Measurements from ENCODE around the gene SYNGAP1.

The SYNGAP1 gene

DNA sequence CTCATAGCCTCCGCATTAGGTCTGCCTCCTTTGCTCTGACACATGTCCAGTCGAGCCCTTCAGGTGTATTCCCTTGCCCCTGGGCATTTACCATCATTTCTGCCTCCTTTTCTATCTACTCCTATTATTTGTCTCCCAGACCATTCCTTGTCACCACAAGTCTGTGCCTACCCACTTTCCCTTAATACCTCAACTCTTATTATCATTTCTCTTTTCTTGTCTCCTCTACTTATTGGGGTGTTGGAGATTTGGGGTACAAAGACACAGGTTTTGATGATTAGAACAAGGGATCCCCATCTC, 1.4 kb downstream of the SYNGAP1 start:
- no peak for DNase-seq (ENCODE audit: low spot score)

DNA sequence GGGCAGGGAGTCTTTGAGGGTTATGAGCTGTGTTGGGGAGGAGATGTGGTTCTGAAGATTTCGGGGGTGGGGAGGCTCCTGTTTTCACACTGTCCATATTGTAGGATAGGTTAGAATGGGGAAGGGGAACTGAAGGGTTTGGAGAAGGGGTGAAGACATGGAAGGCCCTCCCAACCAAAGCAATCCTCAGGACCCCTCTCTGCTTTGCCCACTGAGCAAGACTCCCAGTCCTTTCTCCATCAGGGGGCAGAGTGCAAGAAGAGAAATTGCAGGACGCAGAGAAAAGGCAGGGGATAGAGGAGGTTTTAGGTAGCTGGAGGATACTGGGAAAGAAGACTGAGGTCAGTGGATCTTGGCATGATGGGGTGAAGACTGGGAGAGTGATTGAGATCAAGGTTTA, 3.9 kb downstream of the SYNGAP1 start:
- DNase-seq (ENCODE audit: low spot score) = no peak

DNA sequence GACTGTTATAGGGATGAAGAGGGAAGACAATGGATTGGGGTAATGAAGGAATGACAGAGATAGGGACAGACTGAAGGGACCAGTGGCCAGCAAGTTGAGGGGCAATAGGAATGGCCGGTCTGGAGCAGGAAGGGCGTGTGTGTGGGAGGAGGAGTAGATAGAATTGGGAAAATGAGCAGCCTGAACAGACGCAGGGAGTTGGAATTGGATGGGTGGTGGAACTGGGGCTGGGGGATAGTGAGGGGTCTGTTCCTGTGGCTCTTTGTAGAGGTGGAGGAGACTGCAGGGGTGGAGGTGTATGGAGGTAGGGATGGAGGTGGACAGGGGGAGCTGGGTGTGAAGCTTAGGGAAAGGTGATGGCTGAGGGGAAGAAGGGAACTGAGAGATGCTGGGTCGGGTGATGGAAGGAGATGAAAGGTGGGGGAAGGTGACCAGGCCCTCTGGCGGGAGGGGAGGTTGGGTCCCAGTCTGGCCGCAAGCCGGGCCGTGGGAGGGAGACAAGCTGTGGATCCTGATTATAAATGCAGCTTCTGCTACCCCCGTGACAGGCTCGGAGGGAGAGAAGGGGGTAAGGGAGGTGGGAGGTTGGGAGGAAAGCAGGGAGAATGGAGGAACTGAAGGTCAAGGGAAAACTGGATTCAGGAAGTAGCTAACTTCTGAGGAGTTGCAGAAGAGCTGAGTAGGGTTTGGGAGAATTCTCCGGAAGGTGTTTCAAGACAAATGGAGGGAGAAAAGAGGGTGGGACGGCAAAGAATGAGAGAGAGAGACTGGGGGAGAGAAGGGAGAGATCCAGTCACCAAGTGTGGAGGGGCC, 5.2 kb downstream of the SYNGAP1 start:
- no peak for DNase-seq (ENCODE audit: low spot score)

DNA sequence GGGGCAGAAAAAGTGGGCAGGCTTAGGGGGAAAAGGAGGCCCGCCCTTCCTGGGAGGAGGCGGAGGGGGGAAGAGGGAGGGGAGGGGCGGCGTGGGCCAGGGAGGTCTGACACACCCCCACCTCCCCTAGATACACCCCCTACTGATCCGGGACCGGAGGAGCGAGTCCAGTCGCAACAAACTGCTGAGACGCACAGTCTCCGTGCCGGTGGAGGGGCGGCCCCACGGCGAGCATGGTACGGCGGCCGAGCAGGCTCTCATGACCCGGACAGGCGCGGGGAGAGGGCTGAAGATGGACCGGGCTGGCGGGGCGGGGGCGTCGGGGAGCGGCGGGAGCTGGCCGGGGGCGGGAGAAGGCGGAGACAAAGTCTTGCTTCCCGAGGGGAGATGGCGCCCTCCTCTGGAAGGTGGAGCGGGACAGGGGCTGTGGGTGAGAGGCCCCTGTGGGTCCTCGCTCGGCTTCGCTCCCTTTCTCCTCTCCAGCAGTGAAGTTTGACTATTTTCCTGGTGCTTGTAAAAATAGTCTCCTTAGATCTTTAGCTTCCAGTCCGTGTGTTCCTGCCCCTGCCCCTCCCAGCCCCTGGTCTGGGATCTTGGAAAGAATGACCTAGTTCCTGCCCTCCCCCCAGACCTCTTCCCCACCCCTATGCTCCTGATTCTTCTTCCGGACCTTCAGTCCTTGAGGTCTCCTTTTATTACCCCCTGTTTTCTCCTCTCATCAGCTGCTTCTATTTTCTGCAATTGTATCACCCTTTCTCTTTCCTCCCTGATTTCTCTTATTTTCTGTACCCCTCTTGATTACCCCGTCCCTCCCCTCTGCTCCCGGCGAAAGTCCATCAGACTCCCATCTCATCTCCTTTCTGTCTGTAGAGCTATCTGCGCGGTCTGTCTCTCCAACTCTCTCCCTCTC, 6.1 kb downstream of the SYNGAP1 start:
- DNase-seq (ENCODE audit: low spot score) = peak; percentile 82

DNA sequence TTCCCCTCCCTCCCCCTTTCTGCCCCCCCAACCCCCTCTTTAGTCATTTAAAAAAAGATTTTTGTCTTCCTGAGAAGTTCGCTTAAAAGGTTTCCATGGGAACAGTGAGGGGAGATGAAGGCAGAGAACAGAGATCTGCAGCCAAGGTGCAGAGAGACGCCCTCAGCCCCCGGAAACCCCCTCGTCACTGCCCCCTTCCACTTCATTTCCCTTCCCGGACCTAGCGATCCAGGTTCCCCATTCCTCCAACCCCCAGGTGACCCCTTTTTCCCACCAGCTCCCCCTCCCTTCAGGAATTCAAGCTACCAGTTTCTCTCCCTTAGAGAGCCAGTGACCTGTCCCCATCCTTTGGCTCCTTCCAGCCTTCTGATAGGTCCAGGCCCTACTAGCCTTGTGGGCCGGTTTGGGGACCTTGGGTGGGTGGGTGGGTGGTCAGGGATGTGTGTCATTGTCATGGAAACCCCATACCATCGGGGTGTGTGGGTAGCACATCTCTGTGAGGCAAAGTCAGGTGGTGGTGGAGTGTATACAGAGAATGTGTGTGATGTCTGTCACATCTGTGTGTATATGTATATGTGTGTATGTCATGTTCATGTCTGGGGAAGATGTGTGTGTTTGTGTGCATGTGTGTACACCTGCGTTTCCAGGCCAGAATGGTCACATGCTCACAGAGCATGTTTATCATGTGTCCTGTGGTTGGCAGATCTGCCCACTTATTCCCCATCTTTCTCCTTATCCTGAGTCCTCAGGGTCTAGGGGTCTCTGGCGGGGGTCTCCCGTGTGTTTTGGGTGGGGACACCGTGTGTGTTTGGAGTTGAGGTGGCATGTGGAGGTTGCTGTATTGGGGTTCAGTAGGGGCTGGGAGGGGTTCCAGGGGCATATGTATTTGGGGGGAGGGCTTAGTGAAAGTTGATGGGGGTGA, 7.0 kb downstream of the SYNGAP1 start:
- DNase-seq (ENCODE audit: low spot score) = no peak

DNA sequence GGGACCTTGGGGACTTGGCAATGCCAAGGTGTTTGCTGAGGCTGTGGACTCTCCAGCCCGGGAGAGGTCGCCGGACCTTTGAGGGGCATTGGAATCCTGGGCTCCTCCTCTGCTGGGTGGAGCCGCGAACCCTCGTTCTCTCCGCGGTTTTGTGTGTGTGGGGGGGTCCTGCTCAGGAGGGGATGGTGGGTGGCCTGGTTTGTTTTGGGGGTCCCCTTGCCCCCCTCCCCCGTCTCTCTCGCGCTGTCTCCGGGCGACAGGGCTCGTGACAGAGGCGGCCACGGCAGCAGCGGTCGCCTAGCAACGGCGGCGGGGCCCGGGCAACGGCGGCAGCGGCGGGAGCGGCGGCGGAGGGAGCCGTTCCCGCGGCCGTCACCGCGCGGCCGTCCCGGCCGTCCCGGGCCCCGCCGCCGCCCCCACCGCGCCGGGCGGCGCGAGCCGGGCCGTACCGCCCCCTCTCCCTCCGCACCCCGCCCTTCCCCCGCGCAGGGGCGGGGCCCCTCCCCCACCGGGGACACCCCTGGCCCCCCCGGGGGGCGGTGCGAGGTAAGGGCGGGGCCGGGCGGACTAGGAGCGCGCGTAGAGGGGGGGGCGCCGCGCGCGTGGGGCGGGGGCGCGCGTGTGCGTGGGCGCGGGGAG, 7.8 kb downstream of the SYNGAP1 start:
- peak; percentile 11 for DNase-seq (ENCODE audit: low spot score)

DNA sequence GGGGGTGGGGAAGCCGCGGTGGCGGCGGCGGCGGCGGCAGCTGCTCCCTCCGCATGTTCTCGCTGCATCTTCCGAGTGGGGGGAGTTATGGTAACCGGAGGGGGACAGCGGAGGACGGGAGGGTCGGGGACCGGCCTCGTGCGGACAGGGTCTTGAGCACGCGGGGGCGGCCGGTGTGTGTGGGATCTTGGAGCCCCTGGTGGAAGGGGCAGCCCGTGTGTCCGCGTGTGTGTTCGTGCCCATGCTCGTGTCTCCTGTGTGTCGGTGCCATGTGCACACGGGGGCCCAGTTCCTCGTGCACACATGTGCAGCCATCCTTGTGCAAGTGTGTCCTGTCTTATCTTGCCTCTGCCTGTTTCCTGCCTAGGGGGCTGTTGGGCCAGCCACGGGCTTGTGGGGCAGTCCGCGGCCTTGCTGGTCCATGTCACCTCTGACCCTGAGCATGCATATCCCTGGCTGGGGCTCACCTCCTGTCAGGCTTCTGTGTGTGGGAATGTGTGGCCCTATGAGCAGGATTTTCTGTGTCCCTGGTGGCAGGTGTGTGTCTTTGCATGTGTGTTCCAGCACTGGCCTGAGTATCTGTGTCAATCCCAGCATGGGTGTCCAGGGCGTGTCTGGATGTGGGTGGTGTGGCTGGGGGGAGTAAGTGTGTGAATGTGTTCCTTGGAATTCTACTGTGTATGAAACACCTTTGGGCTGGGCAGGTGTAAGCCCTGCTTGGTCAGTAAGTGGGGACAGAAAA, 8.5 kb downstream of the SYNGAP1 start:
- DNase-seq (ENCODE audit: low spot score) = peak; percentile 59

DNA sequence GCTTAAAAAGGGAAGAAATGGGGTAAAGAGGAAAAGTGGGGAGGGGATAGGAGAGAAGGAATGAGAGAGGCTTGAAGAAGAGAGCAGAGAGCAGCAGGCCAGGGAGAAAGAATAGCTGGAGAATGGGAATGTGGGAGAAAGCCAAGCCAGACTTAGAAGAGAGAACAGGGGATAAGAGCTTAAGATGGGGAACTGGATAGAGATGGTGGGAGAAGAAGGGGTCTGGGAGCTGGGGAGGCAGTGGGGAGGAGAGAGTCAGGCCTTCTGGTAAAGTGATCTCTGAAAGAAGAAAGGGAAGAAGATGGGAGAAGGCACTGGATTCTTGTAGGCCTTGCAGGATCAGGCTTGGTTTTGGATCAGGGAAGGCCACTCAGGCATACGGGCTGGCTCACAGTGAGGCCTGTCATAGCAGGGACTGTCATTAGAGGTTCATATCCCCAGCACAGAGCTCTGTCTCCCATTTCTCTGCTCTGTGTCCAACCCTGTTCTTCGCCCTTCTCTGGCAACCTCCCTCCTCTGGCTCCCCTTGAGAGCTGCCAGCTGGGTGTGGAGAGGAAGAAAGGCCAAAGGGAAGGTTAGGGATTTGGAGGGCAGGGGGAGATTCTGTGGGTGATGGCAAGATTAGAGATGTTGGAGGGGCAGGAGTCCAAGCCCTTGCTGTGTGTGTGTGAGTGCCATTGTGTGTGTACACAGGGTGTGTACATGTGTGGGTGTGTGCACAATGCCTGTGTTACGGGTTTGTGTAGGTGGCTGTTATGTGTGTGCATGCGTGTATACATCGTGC, 9.3 kb downstream of the SYNGAP1 start:
- DNase-seq (ENCODE audit: low spot score) = no peak

DNA sequence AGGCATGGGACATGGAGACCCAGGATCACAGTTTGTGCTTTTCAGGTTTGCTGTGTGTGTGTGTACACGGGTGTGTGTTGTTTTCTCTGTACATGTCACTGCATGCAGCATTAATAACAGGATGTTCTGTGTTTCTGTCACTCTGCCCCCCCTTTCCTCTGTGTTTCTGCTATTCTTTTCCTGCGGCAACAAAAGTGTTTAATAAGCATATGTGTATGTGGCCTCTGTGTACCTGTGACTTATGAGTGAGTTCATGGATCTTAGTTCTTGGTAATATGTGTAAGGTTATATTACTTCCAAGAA, 9.8 kb downstream of the SYNGAP1 start:
- no peak for DNase-seq (ENCODE audit: low spot score)

DNA sequence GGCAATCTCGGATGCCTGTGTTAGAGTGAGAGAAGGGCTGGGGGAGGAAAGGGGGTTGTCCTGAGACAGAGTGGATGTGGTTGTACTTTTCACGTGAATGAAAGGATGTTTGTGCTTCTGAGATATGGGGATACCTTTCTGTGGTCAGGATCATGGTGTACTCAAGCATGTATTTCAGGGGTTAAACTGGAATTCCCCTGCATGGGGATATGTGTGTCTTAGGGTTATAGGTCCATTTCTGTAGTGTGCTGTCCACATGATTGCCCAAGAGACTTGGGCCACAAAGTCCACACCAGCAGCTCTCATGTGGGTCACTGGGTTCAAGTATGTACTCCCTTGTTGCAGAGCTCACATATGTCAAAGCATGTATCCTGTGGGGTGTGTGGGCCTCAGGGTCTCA, 10.5 kb downstream of the SYNGAP1 start:
- no peak for DNase-seq (ENCODE audit: low spot score)

DNA sequence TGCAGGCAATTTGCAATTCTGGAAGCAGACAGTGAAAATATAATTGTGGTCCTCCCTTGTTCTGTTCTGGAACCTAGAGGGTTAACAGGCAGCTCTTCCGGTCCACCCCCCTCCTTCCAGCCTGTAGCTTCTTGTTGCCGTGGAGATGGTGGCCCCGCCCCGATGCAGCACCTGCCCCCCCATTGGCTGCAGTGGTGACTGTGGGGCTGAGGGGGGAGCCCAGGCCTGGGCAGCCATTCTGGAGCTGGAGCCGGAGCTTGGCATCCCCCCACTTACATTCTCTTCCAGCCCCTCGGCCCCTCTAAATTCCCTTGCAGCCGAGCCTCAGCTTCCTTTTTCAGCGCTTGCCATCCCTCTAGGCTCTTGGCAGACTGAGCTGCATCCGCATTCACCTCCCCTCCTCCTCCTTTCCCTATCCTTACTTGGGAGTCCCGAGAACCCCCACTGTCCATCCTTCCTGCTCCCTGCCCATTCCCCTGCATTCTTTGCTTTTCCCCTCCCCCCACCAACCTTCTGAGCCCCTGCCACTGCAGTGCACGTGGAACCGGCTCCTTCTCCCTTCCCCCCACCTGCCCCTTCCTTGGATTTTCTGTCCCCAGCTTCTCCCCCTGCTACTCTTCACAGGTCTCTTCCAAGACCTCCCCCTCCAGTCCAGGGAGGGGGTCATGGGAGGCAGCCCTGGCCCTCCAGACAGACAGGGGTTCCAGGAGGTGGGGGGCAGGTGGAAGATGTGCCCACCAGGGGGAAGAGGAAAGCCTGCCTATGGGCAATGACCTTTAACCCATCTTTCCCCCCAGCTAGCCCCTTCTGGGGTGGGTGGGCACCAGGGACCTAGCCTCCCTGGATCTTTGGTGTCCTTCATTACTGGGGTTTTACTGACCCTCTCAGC, 11.4 kb downstream of the SYNGAP1 start:
- DNase-seq (ENCODE audit: low spot score) = peak; percentile 34

DNA sequence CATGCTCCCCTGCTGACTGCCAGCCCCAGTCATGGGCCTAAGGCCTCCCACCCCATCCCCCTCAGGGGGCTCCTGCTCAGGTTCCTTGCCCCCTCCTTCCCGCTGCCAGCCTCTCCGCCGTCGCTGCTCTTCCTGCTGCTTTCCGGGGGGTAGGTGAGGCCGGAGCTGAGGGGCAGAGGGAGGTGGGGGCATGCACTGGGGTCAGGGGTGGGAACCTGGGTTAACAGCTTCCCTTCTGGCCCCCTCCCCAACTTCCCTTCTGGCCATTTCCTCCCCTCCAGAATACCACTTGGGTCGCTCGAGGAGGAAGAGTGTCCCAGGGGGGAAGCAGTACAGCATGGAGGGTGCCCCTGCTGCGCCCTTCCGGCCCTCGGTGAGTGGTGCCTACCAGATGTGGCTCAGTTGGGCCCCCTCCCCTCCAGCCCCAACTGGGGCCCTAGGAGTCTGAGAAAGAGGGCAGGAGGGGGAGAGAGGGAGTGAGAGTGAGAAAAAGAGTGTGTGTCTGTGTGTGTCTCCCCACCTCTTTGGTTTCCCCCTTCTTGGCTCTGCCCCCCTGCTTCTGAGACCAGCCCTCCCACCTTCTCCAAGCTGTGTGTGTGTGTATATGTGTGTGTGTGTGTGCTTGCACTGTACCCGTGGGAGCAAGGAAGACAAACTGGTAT, 12.1 kb downstream of the SYNGAP1 start:
- no peak for DNase-seq (ENCODE audit: low spot score)

DNA sequence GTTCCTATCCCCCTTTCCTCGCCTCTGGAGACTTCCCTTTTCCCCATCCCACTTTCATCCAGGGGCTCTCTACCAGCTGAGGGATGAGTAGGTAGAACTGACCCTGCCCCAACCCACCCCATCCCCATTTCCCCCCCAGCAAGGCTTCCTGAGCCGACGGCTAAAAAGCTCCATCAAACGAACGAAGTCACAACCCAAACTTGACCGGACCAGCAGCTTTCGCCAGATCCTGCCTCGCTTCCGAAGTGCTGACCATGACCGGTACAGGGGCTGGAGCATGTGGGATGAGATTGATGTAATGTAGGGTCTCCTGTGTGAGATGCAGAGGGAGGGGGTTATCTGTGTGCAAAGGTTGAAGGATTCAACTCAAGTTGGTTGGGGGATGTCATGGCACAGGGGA, 12.7 kb downstream of the SYNGAP1 start:
- DNase-seq (ENCODE audit: low spot score) = no peak

DNA sequence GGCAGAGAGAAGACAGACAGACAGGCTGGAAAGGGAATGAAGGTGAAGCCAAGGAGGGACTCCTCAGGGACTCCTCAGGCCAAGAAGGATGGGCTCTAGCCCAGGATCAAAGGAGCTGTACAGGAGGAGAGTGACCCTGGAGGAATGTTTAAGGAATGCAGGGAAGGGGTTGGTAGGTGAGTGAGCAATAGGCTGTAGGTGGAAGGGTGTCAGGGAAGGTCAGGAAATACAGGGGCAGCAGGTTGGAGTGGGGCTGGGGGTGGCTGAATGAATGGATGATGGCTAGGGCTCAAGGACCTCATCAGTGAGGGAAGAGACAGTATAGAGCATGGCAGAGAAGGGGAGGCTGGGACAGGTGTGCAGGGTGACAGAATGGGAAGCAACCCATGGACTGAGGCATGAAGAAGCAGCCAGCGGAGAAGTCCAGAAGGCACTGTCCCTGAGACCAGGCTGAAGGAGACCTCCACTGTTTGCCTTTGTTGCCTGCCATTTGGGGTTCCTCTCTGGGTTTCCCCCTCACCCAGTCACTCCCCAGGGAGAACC, 13.2 kb downstream of the SYNGAP1 start:
- DNase-seq (ENCODE audit: low spot score) = peak; percentile 15

DNA sequence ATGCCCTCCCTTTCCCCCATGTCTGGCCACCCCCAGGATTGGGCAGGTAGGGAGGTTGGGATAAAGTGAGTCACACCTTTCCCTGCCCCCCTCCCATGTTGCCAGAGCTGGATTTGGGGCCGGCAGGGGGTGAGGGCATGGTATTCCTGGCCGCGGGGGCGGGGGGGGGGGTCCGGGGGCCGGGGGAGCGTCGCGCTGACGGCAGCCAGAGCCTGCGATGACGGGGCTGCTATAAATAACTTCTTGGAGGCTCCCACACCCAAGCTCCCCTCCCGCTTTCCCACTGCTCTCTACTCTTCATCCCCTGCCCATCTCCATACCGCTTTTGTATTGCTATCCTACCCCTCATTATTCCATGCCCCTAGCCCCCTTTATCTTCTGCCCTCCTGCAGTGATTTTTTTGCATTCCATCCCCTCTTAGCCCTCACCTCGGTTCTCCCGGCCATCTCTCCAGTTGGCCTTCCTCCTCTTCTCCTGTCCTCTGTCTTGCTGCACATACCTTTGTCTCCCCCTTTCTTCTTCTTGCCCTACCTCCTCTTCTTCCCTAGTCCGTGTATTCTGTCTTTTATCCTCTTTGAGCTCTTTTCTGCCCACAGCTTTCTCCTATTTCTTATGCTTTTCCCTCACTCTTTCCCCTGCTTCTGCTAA, 13.8 kb downstream of the SYNGAP1 start:
- no peak for DNase-seq (ENCODE audit: low spot score)

DNA sequence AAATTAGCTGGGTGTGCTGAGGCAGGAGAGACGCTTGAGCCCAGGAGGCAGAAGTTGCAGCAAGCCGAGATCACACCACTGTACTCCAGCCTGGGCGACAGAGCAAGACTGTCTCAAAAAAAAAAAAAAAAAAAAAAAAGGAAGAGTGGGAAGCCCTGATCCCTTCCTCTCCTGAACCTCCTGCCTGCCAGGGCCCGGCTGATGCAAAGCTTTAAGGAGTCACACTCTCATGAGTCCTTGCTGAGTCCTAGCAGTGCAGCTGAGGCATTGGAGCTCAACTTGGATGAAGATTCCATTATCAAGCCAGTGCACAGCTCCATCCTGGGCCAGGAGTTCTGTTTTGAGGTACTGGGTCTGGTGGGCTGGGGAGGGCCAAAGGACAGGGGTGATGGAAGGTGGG, 15.1 kb downstream of the SYNGAP1 start:
- DNase-seq (ENCODE audit: low spot score) = no peak

DNA sequence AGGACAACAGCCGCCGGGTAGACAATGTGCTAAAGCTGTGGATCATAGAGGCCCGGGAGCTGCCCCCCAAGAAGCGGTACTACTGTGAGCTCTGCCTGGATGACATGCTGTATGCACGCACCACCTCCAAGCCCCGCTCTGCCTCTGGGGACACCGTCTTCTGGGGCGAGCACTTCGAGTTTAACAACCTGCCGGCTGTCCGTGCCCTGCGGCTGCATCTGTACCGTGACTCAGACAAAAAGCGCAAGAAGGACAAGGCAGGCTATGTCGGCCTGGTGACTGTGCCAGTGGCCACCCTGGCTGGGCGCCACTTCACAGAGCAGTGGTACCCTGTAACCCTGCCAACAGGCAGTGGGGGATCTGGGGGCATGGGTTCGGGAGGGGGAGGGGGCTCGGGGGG, 17.8 kb downstream of the SYNGAP1 start:
- DNase-seq (ENCODE audit: low spot score) = no peak

DNA sequence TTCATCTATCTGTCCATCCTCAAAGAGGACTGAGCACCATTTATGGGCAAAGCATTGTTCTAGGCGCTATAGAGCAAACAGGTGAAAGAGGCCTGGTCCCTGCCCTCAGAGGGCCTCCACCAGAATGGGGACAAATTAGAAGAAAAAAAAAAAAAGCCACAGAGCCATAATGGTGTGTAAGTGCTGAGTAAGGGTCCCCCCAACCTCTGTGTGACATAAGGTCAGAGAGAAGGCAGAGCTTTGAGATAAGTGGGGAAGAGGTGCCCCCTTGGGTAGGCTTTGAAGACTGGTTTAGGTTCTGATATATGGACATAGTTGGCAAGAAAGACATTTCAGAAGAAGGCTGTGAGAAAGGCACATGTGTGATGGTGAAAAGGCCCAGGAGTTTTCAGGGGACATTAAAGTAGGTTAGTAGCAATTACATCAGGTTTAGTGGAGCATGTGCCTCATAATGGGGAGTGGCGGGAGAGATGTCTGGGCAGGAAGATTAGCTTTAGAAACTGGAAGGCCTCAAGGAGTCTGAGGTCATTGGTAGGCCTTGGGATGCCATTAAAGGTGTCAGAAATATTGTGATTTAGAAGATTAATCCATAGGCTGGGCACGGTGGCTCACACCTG, 19.2 kb downstream of the SYNGAP1 start:
- DNase-seq (ENCODE audit: low spot score) = no peak
